ENCODE results near the gene SCAMP4.

- TF ChIP-seq CTCF (conservative IDR thresholded peaks at IDR 0.05; ENCODE audit: low read length) (no peak), EZH2phosphoT487 (IDR thresholded peaks at IDR 0.05; ENCODE audit: borderline replicate concordance, low read depth, low read length) (no peak)
Observed at GRCh38 chr19:1882786-1883692, 22.2 kb upstream of the SCAMP4 start.

All from OCI-LY7 (cell line).